GM18507 (cell line): ENCODE data around the gene UGT1A3.
"Not testable (repeated sequence)": the region's sequence is repeated elsewhere in the genome, so short reads cannot be mapped to it uniquely, and the experiment has no call there.

Experiments
- DNase-seq: peaks from one replicate; pipeline ENCODE4 v3.0.0; 2011; ENCODE audit warnings: low read depth; ENCODE audit not compliant: insufficient read length; ENCODE audit errors: extremely low spot score
- FAIRE-seq: peaks from 2 replicates; lab custom pipeline; 2011; peaks lifted over from hg19 to GRCh38; lab: Jason Lieb, UNC

Gene UGT1A3

DNA sequence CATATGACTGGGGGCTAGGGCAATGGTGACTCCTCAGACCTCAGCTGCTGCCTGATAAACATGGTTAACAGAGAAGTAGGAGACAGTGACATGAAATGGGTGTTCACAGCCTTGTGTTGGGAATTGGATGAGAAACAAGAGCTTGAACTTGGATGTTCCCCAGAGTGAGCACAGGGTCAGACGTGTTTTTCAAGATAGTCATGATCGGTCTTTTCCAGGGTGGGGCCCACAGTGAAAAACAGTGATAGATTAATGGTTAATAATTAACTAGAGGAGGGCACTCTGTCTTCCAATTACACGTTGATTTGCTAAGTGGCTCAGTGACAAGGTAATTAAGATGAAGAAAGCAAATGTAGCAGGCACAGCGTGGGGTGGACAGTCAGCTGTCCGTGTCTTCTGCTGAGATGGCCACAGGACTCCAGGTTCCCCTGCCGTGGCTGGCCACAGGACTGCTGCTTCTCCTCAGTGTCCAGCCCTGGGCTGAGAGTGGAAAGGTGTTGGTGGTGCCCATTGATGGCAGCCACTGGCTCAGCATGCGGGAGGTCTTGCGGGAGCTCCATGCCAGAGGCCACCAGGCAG, at the start of gene UGT1A3:
UGT1A3 (plus strand) TSS at position 320 of the 579 bp plus-strand sequence; CDS start at position 405, 85 bp downstream.
- DNase-seq: no peak
- no peak for FAIRE-seq

DNA sequence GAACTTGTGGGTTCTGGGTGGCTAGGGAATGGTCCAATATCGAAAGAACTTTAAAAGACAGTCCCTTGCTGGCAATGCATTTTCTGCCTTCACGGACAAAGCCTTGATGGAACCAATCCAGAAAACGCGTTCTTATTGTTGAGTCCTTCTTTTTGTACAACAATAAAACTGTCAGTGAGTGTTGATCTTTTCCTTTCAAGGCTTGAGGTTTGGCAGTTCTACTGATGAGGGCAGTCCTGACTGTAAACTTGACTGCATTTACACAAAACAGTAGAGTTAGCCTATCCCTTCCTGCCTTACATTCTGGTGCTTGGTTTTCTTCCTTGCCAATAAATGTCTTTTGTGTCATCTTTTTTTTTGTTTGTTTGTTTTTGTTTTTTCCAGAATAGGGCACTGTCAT, 49.6 kb upstream of the UGT1A3 start:
- no peak for FAIRE-seq

GRCh38 chr2:233680361-233681045, 48.3 kb upstream of the UGT1A3 start:
- DNase-seq (no peak), FAIRE-seq (no peak)

More for the DNA sequence above, 49.6 kb upstream of the UGT1A3 start:
- no peak for DNase-seq

GRCh38 chr2:233681521-233682099, 47.2 kb upstream of the UGT1A3 start, which contains the start of gene UGT1A7:
UGT1A7 (plus strand) TSS chr2:233681901; CDS start chr2:233681938, 37 bp downstream.
- FAIRE-seq (no peak), DNase-seq (no peak)

DNA sequence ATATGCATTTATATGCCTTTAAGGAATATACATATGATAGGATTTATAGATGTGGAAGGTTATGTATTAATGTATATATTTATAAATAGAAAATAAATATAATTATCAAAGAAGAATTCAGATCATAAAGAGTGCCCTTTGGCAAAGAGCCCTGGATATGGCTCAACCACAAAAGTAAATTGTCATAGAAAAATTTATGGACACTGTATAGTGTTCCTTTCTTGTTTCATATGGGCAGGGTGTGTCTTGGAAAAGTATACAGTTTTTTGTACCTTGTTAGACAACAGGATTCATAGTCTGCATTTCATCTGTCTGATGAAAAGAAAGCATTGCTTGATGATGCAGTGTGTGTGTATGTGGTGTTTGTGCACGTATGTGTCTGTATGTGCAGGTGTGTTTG, 44.2 kb upstream of the UGT1A3 start:
- FAIRE-seq: no peak
- DNase-seq: no peak

- FAIRE-seq (no peak), DNase-seq (no peak)
Observed at GRCh38 chr2:233686928-233687327, 41.9 kb upstream of the UGT1A3 start.

- no peak for DNase-seq
- no peak for FAIRE-seq
Observed at GRCh38 chr2:233688341-233688740, 40.5 kb upstream of the UGT1A3 start.

- no peak for DNase-seq
- no peak for FAIRE-seq
Observed at GRCh38 chr2:233689031-233689430, 39.8 kb upstream of the UGT1A3 start.

DNA sequence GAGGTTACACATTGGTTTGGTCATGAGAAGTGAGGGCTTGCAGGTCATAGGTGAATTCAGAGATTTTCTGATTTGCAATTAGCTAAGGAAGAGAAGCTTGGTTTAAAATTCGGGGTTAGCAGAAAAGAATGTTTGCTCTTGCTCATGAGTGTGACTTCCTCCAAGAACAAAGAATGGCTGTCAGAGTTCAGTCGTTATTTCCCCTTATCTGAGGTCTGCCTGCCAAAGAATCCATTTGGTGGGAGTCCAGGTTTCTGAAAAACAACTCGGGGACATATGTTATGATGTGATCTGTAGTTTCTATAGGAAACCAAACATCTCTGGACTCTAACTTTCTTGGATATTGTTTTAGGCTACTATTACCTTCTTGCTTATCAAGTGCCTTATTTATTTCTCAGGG, 39.3 kb upstream of the UGT1A3 start:
- FAIRE-seq: no peak
- DNase-seq: no peak

DNA sequence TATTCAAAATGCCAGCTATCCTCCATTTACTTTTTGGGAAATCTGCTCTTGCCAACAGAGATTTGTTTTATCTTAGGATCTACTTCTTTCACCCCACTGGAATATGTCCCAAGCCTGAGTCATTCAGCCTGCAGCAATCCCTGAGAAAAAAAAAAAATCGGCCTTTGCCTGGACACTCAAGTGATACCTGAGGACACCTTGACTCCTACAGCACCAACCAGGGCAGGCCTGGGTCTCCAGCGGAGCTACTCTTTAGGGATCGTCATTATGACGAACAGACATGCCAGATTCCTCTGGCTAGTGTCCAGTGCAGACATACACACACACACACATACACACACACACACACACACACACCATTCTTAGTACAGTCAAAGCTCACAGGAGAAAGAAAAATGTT, 38.4 kb upstream of the UGT1A3 start:
- no peak for DNase-seq
- no peak for FAIRE-seq

- no peak for FAIRE-seq
- no peak for DNase-seq
Observed at GRCh38 chr2:233691443-233692433, 37.1 kb upstream of the UGT1A3 start.

GRCh38 chr2:233692648-233693047, 36.2 kb upstream of the UGT1A3 start, which contains the start of gene UGT1A6:
UGT1A6 (plus strand) TSS chr2:233692890; CDS start chr2:233693005, 115 bp downstream.
- FAIRE-seq (no peak), DNase-seq (no peak)

- FAIRE-seq (no peak), DNase-seq (no peak)
Observed at GRCh38 chr2:233693963-233694362, 34.9 kb upstream of the UGT1A3 start.

GRCh38 chr2:233698740-233699139, 30.1 kb upstream of the UGT1A3 start:
- DNase-seq (no peak), FAIRE-seq (no peak)

- DNase-seq: no peak
- no peak for FAIRE-seq
Observed at GRCh38 chr2:233699424-233700027, 29.3 kb upstream of the UGT1A3 start.

DNA sequence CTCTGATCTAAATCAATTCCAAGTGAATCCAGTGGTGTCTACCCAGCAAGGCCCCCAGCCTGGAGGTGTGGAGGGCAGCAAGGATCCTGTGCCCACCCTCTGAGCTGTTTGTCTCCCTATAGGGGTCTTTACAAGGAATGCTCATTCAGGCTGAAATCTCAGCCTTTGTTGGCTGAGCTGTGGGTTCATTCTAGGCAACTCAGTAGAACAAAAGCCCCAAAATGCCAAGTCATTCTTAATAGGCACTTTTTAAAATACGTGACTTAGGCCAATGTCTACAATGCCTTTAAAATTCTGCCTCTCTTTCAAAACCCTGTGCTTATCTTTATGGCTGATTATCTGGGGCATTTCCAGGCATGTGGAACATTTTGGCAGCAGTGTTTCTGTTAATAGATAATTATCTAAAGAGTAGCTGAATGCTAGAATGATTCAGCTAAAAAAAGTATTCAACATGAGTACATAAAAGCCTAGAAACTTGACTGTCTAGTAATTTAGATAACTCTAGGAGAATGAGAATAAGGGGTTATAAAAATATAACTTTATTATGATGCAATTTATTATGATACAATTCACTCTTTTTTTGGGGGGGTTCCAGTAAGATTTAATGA, 28.7 kb upstream of the UGT1A3 start:
- DNase-seq (no peak), FAIRE-seq (no peak)

DNA sequence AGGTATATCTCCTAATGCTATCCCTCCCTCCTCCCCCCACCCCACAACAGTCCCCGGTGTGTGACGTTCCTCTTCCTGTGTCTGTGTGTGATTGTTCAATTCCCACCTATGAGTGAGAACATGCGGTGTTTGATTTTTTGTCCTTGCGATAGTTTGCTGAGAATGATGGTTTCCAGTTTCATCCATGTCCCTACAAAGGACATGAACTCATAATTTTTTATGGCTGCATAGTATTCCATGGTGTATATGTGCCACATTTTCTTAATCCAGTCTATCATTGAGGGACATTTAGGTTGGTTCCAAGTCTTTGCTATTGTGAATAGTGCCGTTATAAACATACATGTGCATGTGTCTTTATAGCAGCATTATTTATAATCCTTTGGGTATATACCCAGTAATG, 28.0 kb upstream of the UGT1A3 start:
- DNase-seq, FAIRE-seq: not testable (repeated sequence)

- FAIRE-seq (no peak), DNase-seq (no peak)
Observed at GRCh38 chr2:233702238-233702637, 26.6 kb upstream of the UGT1A3 start.
